HepG2 (cell line): Measurements from ENCODE around the gene CCN2. TPM values are rescaled to one million over a fixed set of nuclear protein-coding genes. Genes with fewer than 3 reads are reported as not detected.

Experiments used
- ATAD3A ChIP-seq: sonication (generic); formaldehyde crosslinking; IDR thresholded peaks from 2 replicates; pipeline ENCODE4 v1.4.0; 2020; ENCODE audit warnings: missing genetic modification reagents
- FOXM1 ChIP-seq: sonication (generic); formaldehyde crosslinking; IDR thresholded peaks from 2 replicates; pipeline ENCODE4 v1.5.0; 2020; ENCODE audit warnings: missing genetic modification reagents
- KIAA2018 ChIP-seq: sonication (generic); formaldehyde crosslinking; IDR thresholded peaks from 2 replicates; pipeline ENCODE4 v1.5.0; 2020; ENCODE audit warnings: mild to moderate bottlenecking, missing genetic modification reagents, borderline replicate concordance
- MEIS2 ChIP-seq: sonication (generic); formaldehyde crosslinking; IDR thresholded peaks from 2 replicates; pipeline ENCODE4 v1.9.0; 2021; ENCODE audit warnings: mild to moderate bottlenecking, missing genetic modification reagents
- MXI1 ChIP-seq: IDR thresholded peaks from 3 replicates; pipeline ENCODE4 v1.6.1; 2012; ENCODE audit warnings: low read depth, low read length, inconsistent platforms, borderline replicate concordance
- RBM39 ChIP-seq: fragments of 200-400 bp; formaldehyde crosslinking; IDR thresholded peaks from one replicate; pipeline ENCODE4 v1.6.1; 2018; ENCODE audit warnings: antibody characterized with exemption, mild to moderate bottlenecking, low read depth, low read length; ENCODE audit not compliant: poor library complexity, severe bottlenecking
- RFX5 ChIP-seq: IDR thresholded peaks from 2 replicates; pipeline ENCODE4 v1.6.1; 2011; ENCODE audit warnings: low read depth, low read length, improper control_type of control experiment
- TCF12 ChIP-seq, 2 experiments: fragments of 450-650 bp in 1 of 2; sonication (generic) in 1 of 2; formaldehyde crosslinking in 1 of 2; IDR thresholded peaks; 2 replicates each; pipeline versions ENCODE4 v1.6.1 to v1.8.0; 2017 to 2022; ENCODE audit warnings: antibody characterized with exemption in 1 of 2, mild to moderate bottlenecking in 1 of 2, missing genetic modification reagents in 1 of 2, moderate library complexity in 1 of 2
- ZNF441 ChIP-seq: sonication (generic); formaldehyde crosslinking; IDR thresholded peaks from 2 replicates; pipeline ENCODE4 v1.7.0; 2021; ENCODE audit warnings: missing genetic modification reagents, borderline replicate concordance
- ZNF670 ChIP-seq: sonication (generic); formaldehyde crosslinking; IDR thresholded peaks from 2 replicates; pipeline ENCODE4 v1.8.0; 2022; ENCODE audit warnings: mild to moderate bottlenecking, missing genetic modification reagents, borderline replicate concordance
- ZNF772 ChIP-seq: sonication (generic); formaldehyde crosslinking; IDR thresholded peaks from 2 replicates; pipeline ENCODE4 v1.5.0; 2020; ENCODE audit warnings: mild to moderate bottlenecking, missing genetic modification reagents
- ZNF883 ChIP-seq: sonication (generic); formaldehyde crosslinking; IDR thresholded peaks from 2 replicates; pipeline ENCODE4 v1.5.1; 2020; ENCODE audit warnings: mild to moderate bottlenecking, missing genetic modification reagents; ENCODE audit errors: not compliant biosample characterization
- polyA plus RNA-seq, 8 experiments: library from polyadenylated mRNA; depleted of rRNA in 3 of 8; stranded (reverse) in 7 of 8; unstranded in 1 of 8; fragments of >200 nt; fragmentation: Illumina TruSeq in 4 of 8; extraction: Trizol in 4 of 8; gene quantifications; 2 replicates each; pipeline versions ENCODE4 v1.2.1 to v1.2.3, GENCODE V29; 2011 to 2016; ENCODE audit warnings: low read depth in 4 of 8, missing spikeins in 1 of 8, mixed read lengths in 1 of 8; ENCODE audit not compliant: insufficient read depth in 1 of 8
- total RNA-seq, 5 experiments: library from RNA; depleted of rRNA; stranded (reverse); fragments of >200 nt; fragmentation: Illumina TruSeq; extraction: Trizol; gene quantifications; 2 replicates each; pipeline ENCODE4 v1.2.3, GENCODE V29; 2016; ENCODE audit warnings: low read depth in 1 of 5
- TF ChIP-seq, protein P1 (sequence below): sonication (generic); formaldehyde crosslinking; IDR thresholded peaks from 2 replicates; pipeline ENCODE4; 2020; ENCODE audit warnings: missing genetic modification reagents, mild to moderate bottlenecking, borderline replicate concordance
- TF ChIP-seq, protein P2 (sequence below), 2 experiments: sonication (generic) in 1 of 2; formaldehyde crosslinking in 1 of 2; IDR thresholded peaks; 2 replicates each; pipeline versions ENCODE4 v1.4.0 to v1.6.1; 2018 to 2020; ENCODE audit warnings: missing genetic modification reagents in 2 of 2, borderline replicate concordance in 1 of 2, low read depth in 1 of 2, mild to moderate bottlenecking in 1 of 2, missing biosample characterization in 1 of 2

CCN2 gene
- total and polyA plus RNA-seq, 2 of the 13 experiments (the other 11 are each of a cell fraction or from before 2014, with no cell fraction given): 34.7 to 316 TPM

GRCh38 chr6:131950767-131951575 is at the start of gene CCN2 (continued):
- TF ChIP-seq KIAA2018 (CRISPR knock-in tag) (0 out of 2 replicates have a peak, but pooled peaks have one; percentile 21), RFX5 (peak; percentile 49; the same call in 1 of the 2 replicates), ZNF883 (CRISPR knock-in tag) (no peak), ZNF772 (peak; percentile 71), MEIS2 (CRISPR knock-in tag) (peak; percentile 90), ZNF441 (CRISPR knock-in tag) (peak; percentile 88; the same call in 1 of the 2 replicates), ATAD3A (no peak), FOXM1 (CRISPR knock-in tag) (0 out of 2 replicates have a peak, but pooled peaks have one; percentile 77), RBM39 (peak; percentile 81), TCF12 (IDR thresholded peaks at IDR 0.05) (no peak), TCF12 (CRISPR knock-in tag; IDR thresholded peaks at IDR 0.05) (peak; percentile 44), MXI1 (peak; percentile 32; the same call in 1 of the 3 replicates), ZNF670 (peak; percentile 28; the same call in 1 of the 2 replicates)
- TF ChIP-seq, protein P1, sequence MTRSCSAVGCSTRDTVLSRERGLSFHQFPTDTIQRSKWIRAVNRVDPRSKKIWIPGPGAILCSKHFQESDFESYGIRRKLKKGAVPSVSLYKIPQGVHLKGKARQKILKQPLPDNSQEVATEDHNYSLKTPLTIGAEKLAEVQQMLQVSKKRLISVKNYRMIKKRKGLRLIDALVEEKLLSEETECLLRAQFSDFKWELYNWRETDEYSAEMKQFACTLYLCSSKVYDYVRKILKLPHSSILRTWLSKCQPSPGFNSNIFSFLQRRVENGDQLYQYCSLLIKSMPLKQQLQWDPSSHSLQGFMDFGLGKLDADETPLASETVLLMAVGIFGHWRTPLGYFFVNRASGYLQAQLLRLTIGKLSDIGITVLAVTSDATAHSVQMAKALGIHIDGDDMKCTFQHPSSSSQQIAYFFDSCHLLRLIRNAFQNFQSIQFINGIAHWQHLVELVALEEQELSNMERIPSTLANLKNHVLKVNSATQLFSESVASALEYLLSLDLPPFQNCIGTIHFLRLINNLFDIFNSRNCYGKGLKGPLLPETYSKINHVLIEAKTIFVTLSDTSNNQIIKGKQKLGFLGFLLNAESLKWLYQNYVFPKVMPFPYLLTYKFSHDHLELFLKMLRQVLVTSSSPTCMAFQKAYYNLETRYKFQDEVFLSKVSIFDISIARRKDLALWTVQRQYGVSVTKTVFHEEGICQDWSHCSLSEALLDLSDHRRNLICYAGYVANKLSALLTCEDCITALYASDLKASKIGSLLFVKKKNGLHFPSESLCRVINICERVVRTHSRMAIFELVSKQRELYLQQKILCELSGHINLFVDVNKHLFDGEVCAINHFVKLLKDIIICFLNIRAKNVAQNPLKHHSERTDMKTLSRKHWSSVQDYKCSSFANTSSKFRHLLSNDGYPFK (CRISPR knock-in tag): no peak
- TF ChIP-seq, protein P2, sequence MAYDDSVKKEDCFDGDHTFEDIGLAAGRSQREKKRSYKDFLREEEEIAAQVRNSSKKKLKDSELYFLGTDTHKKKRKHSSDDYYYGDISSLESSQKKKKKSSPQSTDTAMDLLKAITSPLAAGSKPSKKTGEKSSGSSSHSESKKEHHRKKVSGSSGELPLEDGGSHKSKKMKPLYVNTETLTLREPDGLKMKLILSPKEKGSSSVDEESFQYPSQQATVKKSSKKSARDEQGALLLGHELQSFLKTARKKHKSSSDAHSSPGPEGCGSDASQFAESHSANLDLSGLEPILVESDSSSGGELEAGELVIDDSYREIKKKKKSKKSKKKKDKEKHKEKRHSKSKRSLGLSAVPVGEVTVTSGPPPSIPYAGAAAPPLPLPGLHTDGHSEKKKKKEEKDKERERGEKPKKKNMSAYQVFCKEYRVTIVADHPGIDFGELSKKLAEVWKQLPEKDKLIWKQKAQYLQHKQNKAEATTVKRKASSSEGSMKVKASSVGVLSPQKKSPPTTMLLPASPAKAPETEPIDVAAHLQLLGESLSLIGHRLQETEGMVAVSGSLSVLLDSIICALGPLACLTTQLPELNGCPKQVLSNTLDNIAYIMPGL (CRISPR knock-in tag; IDR thresholded peaks at IDR 0.05; ENCODE audit: borderline replicate concordance in 1 of 2, low read depth in 1 of 2): peak in 1 of 2 experiments; percentile 85
